ENCODE measurements around the gene FGF5.

The FGF5 gene

DNA sequence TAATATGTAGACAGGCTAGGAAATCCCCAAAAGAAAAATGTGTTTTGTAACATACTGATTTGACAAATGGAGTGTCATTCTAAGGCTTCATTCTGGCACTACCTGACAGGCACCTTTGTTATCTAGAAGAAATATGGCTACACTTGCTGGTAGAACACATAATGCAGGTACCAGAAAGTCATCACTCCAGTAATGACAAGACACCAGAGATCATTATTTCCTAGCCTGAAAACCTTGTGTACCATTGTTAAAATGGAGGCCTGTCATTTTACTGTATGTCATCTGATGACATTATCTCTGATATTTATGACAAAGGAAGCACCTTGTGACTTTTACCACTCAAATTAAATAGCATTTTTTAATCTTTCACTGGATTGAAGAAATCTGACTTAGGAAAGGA, 13.5 kb upstream of the FGF5 start:
- Histone ChIP-seq H3K36me3 (ENCODE audit: control insufficient read depth, insufficient read depth, low read length) (no peaks in the 10 kb centered on the region), H3K4me1 (ENCODE audit: control insufficient read depth, insufficient read depth, low read length) (no peaks in the 10 kb centered on the region), H3K9me3 (ENCODE audit: control insufficient read depth, insufficient read depth, low read length) (no peaks in the 10 kb centered on the region), H3K27me3 (ENCODE audit: control insufficient read depth, insufficient read depth, low read length) (no peaks in the 10 kb centered on the region), H3K27ac (ENCODE audit: low read length) (no peak overlapping the region), H3K4me3 (ENCODE audit: low read length) (no peak overlapping the region)
- no peak for DNase-seq (ENCODE audit: low read depth, low spot score)

DNA sequence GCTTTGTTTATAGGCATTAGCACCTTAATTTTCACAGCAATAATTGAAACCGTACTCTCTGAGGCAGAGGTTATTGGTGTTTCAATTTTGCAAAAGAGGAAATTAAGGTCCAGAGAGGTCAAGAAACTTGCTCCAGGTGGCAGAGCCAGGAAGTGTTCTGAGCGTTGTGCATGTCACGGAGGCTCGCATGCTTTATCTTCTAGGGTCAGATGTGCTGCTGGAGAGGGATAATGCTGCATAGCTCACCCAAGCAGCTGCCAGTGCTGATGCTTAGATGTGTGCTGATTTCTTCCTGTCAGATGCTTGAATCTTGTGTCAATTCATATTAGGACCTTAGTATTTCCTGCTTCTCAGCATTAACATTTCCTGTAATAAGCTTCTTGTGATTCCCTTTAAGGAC, 13.0 kb upstream of the FGF5 start:
- WGBS (ENCODE audit: insufficient coverage, insufficient read length), result no CpG with 5 or more reads among the region's 4 CpGs
- H3K27ac ChIP-seq (ENCODE audit: low read length), result no peak overlapping the region
- no peak for DNase-seq (ENCODE audit: low read depth, low spot score)

DNA sequence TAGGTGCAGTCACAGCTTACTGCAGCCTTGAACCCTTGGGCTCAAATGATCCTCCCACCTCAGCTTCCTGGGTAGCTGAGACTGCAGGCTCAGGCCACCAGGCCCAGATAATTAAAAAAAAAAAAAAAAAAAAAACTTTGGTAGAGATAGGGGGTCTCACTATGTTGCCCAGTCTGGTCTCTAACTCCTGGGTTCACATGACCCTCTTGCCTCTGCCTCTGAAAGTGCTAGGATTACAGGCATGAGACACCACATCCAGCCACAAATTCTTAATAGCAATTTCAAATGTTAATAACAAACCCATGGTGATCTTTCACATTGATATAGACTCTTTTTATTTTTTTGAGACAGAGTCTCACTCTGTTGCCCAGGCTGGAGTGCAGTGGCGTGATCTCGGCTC, 12.3 kb upstream of the FGF5 start:
- no peaks in the 10 kb centered on the region for H3K9me3 ChIP-seq (ENCODE audit: control insufficient read depth, insufficient read depth, low read length)
- no CpG with 5 or more reads among the region's 2 CpGs for WGBS (ENCODE audit: insufficient coverage, insufficient read length)
- peaks cover 2% of the 10 kb centered on the region; the same call in 1 of the 2 replicates for H3K27me3 ChIP-seq (ENCODE audit: control insufficient read depth, insufficient read depth, low read length)
- no peaks in the 10 kb centered on the region for H3K4me1 ChIP-seq (ENCODE audit: control insufficient read depth, insufficient read depth, low read length)
- H3K4me3 ChIP-seq (ENCODE audit: low read length), result no peak overlapping the region
- DNase-seq (ENCODE audit: low read depth, low spot score), result no peak
- H3K27ac ChIP-seq (ENCODE audit: low read length), result no peak overlapping the region
- no peaks in the 10 kb centered on the region for H3K36me3 ChIP-seq (ENCODE audit: control insufficient read depth, insufficient read depth, low read length)

More for the DNA sequence above, 13.0 kb upstream of the FGF5 start:
- H3K4me3 ChIP-seq (ENCODE audit: low read length), result no peak overlapping the region
- H3K9me3 ChIP-seq (ENCODE audit: control insufficient read depth, insufficient read depth, low read length), result no peaks in the 10 kb centered on the region
- no peaks in the 10 kb centered on the region for H3K27me3 ChIP-seq (ENCODE audit: control insufficient read depth, insufficient read depth, low read length)
- no peaks in the 10 kb centered on the region for H3K4me1 ChIP-seq (ENCODE audit: control insufficient read depth, insufficient read depth, low read length)
- no peaks in the 10 kb centered on the region for H3K36me3 ChIP-seq (ENCODE audit: control insufficient read depth, insufficient read depth, low read length)

DNA sequence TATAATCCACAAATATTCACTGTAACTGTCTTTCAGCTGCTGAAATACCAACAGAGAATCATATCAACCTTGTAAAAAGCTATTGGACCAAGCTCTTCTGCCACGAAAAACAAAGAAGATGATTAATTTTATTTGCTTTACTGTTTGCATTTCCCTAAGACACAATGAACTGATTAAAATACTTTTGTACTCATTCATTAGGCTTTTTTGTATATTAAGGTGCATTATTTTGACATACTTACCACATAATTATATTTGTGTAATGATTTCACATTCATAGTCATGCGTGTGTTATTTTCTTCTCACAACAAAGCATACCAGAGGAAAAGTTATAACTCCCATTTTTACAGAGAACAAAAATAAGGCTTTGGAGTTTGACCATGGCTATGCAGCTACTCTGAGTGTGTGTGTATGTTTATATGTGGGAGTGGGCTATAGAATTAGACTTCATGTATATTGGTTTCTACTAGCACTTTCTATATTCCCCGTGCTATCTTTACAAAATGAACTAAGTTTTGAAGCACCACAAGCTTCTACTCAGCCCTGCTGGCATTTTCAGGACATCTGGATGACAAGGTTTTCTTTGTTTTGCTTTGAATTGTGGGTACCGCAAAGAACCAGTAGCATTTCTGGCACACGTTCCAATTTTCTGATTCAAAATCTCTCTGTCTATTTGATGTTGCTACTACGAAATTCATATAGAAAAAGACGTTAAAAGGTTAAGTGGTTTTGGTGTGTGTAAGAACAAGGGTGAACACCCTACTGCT, 11.0 kb upstream of the FGF5 start:
- no peaks in the 10 kb centered on the region for H3K9me3 ChIP-seq (ENCODE audit: control insufficient read depth, insufficient read depth, low read length)
- WGBS (ENCODE audit: insufficient coverage, insufficient read length), result no CpG with 5 or more reads among the region's 7 CpGs
- H3K4me3 ChIP-seq (ENCODE audit: low read length), result no peak overlapping the region
- H3K36me3 ChIP-seq (ENCODE audit: control insufficient read depth, insufficient read depth, low read length), result no peaks in the 10 kb centered on the region
- peaks cover 2% of the 10 kb centered on the region; the same call in 1 of the 2 replicates for H3K27me3 ChIP-seq (ENCODE audit: control insufficient read depth, insufficient read depth, low read length)
- H3K4me1 ChIP-seq (ENCODE audit: control insufficient read depth, insufficient read depth, low read length), result no peaks in the 10 kb centered on the region
- no peak for DNase-seq (ENCODE audit: low read depth, low spot score)
- no peak overlapping the region for H3K27ac ChIP-seq (ENCODE audit: low read length)

DNA sequence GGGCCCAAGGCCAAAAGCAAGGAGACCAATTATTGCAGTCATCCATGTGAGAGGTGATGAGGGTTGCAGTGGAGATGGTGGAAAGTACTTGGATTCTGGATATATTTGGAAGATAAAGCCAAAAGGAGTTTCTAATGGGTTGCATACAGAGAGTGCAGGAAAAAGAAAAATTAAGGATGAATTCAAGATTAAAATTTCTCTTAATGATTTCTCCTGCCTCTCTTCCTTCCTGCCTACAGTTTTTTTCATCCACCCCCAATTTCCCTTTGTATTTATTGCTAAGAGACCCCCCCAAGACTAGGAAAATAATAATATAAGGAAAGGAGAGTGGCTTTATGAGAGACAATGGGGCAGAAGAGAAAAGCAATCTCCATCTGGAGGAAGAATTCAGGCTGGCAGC, 8.6 kb upstream of the FGF5 start:
- Histone ChIP-seq H3K27me3 (ENCODE audit: control insufficient read depth, insufficient read depth, low read length) (peaks cover 20% of the 10 kb centered on the region), H3K27ac (ENCODE audit: low read length) (no peak overlapping the region), H3K4me1 (ENCODE audit: control insufficient read depth, insufficient read depth, low read length) (no peaks in the 10 kb centered on the region), H3K36me3 (ENCODE audit: control insufficient read depth, insufficient read depth, low read length) (no peaks in the 10 kb centered on the region), H3K4me3 (ENCODE audit: low read length) (no peak overlapping the region), H3K9me3 (ENCODE audit: control insufficient read depth, insufficient read depth, low read length) (no peaks in the 10 kb centered on the region)
- DNase-seq (ENCODE audit: low read depth, low spot score), result no peak

DNA sequence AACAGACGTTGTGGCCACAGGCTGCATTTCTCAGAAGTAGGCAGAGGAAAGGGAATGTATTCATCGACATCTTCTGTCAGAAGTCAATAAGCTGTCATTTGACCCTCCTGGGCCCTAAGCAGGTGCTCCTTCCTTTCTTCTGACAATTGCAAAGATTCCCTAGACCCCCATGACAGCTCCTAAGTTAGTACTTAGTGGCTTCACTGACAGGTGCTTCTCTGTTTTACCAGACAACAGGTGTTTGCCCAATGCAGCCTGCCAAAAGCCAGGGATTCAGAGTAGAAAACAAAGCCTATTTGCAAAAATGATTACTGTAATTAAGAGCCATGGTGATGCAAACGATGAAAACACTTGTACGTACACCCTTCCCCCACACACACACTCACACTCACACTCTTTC, 7.5 kb upstream of the FGF5 start:
- no peak for DNase-seq (ENCODE audit: low read depth, low spot score)
- Histone ChIP-seq H3K9me3 (ENCODE audit: control insufficient read depth, insufficient read depth, low read length) (no peaks in the 10 kb centered on the region), H3K27ac (ENCODE audit: low read length) (no peak overlapping the region), H3K36me3 (ENCODE audit: control insufficient read depth, insufficient read depth, low read length) (no peaks in the 10 kb centered on the region), H3K27me3 (ENCODE audit: control insufficient read depth, insufficient read depth, low read length) (peaks cover 32% of the 10 kb centered on the region), H3K4me1 (ENCODE audit: control insufficient read depth, insufficient read depth, low read length) (no peaks in the 10 kb centered on the region), H3K4me3 (ENCODE audit: low read length) (no peak overlapping the region)
- no CpG with 5 or more reads among the region's 4 CpGs for WGBS (ENCODE audit: insufficient coverage, insufficient read length)

DNA sequence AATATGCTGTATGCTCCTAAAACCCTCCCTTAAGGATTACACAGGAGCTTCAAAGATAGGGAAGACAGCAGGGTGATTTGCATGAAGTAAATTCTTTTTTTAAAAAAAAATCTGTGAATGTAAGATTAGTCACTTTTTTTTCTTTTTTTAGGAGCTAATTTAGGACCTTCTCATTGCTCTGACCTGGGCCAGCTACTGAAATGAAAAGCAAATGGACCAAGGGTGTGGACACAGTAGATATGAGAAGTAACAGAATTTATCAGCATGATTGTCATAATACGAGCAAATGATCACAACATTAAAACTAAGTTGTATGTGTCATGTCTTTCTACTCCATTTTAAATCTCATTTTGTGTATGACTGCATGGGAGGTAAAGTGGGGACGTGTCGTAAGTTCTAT, 6.6 kb upstream of the FGF5 start:
- H3K4me1 ChIP-seq (ENCODE audit: control insufficient read depth, insufficient read depth, low read length), result no peaks in the 10 kb centered on the region
- H3K27me3 ChIP-seq (ENCODE audit: control insufficient read depth, insufficient read depth, low read length), result peaks cover 40% of the 10 kb centered on the region
- H3K36me3 ChIP-seq (ENCODE audit: control insufficient read depth, insufficient read depth, low read length), result no peaks in the 10 kb centered on the region
- H3K9me3 ChIP-seq (ENCODE audit: control insufficient read depth, insufficient read depth, low read length), result no peaks in the 10 kb centered on the region
- no peak overlapping the region for H3K4me3 ChIP-seq (ENCODE audit: low read length)
- H3K27ac ChIP-seq (ENCODE audit: low read length), result no peak overlapping the region
- DNase-seq (ENCODE audit: low read depth, low spot score), result no peak
- no CpG with 5 or more reads among the region's 3 CpGs for WGBS (ENCODE audit: insufficient coverage, insufficient read length)

DNA sequence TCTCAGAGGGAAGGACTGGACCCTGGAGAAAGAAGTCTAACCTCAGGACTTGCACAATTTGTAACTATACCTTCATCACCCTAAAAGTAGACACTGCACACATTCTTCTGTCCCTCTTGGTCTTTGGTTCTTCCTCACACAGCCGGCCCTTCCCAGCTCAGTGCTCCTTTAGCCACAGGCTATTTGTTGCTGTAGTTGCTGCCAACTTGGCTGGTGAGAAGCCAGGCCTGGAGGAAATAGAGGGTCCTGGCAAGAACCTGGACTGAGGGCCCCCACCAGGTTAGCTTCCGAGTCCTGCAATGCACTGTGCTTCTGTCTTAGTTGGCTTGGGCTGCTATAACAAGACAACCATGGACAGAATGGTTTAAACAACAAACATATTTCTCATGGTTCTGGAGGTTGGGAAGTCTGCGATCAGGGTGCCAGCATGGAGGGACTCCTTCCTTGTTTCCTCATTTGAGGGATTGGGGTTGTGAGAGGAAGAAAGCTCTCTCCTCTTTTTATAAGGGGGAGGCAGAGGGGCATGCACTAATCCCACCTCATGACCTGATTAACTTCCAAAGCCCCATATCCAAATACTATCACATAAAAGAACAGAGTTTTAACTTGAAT, 4.4 kb upstream of the FGF5 start:
- H3K4me1 ChIP-seq (ENCODE audit: control insufficient read depth, insufficient read depth, low read length), result 0 out of 2 replicates have a peak, but pooled peaks cover 3% of the 10 kb centered on the region
- DNase-seq (ENCODE audit: low read depth, low spot score), result no peak
- no peaks in the 10 kb centered on the region for H3K9me3 ChIP-seq (ENCODE audit: control insufficient read depth, insufficient read depth, low read length)
- WGBS (ENCODE audit: insufficient coverage, insufficient read length), result no CpG with 5 or more reads among the region's 3 CpGs
- H3K4me3 ChIP-seq (ENCODE audit: low read length), result no peak overlapping the region
- H3K36me3 ChIP-seq (ENCODE audit: control insufficient read depth, insufficient read depth, low read length), result no peaks in the 10 kb centered on the region
- H3K27me3 ChIP-seq (ENCODE audit: control insufficient read depth, insufficient read depth, low read length), result peaks cover 63% of the 10 kb centered on the region
- no peak overlapping the region for H3K27ac ChIP-seq (ENCODE audit: low read length)

DNA sequence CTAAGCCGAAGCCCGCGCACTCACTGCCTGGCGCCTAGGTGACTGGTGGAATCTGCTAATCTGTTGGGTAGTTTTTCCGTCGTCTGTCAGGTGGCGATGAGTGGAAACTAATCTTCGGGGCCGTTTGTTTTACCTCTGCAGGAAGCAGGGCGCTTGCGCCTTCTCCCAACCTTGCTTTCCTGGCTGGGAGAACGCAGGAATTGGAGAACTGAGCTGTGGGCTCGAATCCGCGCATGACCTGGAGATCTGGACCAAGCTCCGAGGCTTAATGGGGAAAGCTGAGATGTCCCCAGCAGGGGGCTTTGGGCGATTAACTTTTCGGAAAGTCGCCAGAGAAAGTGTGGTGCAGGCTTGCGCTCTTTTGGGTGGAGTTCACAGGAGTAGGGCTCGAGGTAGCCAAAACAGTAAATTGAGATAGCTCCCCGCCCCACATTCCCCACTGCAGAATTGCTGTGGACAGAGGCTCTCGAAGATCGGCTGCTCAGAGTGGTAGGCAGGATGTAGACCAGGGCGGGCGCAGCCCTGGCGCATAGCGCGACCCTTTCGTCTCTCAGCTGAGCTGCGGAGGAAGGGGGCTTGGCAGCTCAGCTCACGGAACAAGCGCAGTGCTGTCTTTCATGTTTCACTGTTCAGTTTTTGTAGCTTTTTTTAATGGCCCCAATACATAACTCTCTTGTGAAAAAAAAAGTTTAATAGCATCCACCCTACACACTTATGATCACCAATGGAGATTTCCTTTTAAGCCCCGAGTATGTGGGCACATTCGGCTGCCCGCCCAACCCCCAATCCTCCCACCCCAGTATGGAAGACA, 2.7 kb upstream of the FGF5 start:
- H3K36me3 ChIP-seq (ENCODE audit: control insufficient read depth, insufficient read depth, low read length), result no peaks in the 10 kb centered on the region
- H3K4me1 ChIP-seq (ENCODE audit: control insufficient read depth, insufficient read depth, low read length), result peaks cover 9% of the 10 kb centered on the region; the same call in 1 of the 2 replicates
- peaks cover 78% of the 10 kb centered on the region for H3K27me3 ChIP-seq (ENCODE audit: control insufficient read depth, insufficient read depth, low read length)
- no peaks in the 10 kb centered on the region for H3K9me3 ChIP-seq (ENCODE audit: control insufficient read depth, insufficient read depth, low read length)
- no peak overlapping the region for H3K4me3 ChIP-seq (ENCODE audit: low read length)
- H3K27ac ChIP-seq (ENCODE audit: low read length), result no peak overlapping the region
- WGBS (ENCODE audit: insufficient coverage, insufficient read length), result no CpG with 5 or more reads among the region's 36 CpGs
- no peak for DNase-seq (ENCODE audit: low read depth, low spot score)

DNA sequence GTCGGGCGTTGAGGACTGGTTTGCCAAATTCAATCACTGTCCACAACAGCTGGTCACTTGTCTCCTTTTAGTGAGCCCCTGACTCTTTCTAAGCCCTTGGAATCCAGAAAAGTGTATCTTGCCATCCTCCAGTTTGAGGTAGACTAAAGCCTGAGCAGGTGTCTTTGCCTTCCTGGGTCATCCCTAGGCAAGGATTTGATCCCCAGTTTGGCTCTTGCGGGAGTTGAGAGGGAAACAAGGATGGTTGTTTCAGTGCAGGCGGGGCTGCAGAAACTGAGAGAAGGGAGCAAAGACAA, 2.2 kb upstream of the FGF5 start:
- no peak for DNase-seq (ENCODE audit: low read depth, low spot score)
- Histone ChIP-seq H3K27me3 (ENCODE audit: control insufficient read depth, insufficient read depth, low read length) (peaks cover 81% of the 10 kb centered on the region), H3K4me3 (ENCODE audit: low read length) (no peak overlapping the region), H3K9me3 (ENCODE audit: control insufficient read depth, insufficient read depth, low read length) (no peaks in the 10 kb centered on the region), H3K4me1 (ENCODE audit: control insufficient read depth, insufficient read depth, low read length) (peaks cover 9% of the 10 kb centered on the region; the same call in 1 of the 2 replicates), H3K27ac (ENCODE audit: low read length) (no peak overlapping the region), H3K36me3 (ENCODE audit: control insufficient read depth, insufficient read depth, low read length) (no peaks in the 10 kb centered on the region)
- WGBS (ENCODE audit: insufficient coverage, insufficient read length), result no CpG with 5 or more reads among the region's 4 CpGs

Data from iPS DF 6.9 (cell line).